HG02938 (cell line): ENCODE results near the gene TTC17.
"Not testable (repeated sequence)": the region's sequence is repeated elsewhere in the genome, so short reads cannot be mapped to it uniquely, and the experiment has no call there.

ENCODE experiments used
- ATAC-seq: cut with Tn5 transposase; IDR thresholded peaks from one replicate; pipeline ENCODE4 v1.9.1; 2021; ENCODE audit warnings: mild to moderate bottlenecking, moderate library complexity; ENCODE audit not compliant: unreplicated experiment

The TTC17 gene

DNA sequence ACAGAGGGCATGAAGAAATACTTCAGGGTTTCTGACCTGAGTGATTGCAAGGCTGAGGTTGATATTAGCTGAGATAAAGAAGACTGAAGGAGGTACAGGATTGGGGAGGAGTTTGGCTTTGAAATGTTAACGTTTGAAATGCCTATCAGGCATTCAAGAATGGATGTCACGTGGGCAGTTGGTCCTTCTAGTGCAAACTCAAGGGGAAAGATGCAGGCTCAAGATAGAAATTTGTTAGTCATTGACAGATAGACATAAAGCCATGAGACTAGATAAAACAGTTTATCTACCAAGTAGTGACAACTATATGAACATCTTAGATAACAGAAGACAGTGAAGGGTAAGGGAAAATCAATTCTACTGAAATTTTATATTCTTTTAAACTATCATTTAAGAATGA lies 23.1 kb downstream of the TTC17 start:
- ATAC-seq, result no peak

DNA sequence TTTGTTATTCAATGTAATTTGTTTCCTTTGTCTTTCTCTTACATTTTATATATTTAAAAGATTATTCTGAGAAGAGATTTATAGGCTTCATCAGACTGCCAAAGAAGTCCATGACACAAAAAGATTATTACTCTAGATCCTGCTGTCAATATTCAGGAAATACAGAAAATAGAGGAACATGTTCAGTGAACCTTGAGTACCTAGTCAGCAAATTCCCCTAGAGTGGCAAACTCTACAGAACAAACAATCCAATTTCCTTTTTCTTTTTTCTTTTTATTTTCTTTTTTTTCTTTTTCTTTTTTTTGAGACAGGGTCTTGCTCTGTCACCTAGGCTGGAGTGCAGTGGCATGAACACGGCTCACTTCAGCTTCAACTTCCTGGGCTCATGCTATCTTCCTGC lies 23.9 kb downstream of the TTC17 start:
- ATAC-seq, result no peak

DNA sequence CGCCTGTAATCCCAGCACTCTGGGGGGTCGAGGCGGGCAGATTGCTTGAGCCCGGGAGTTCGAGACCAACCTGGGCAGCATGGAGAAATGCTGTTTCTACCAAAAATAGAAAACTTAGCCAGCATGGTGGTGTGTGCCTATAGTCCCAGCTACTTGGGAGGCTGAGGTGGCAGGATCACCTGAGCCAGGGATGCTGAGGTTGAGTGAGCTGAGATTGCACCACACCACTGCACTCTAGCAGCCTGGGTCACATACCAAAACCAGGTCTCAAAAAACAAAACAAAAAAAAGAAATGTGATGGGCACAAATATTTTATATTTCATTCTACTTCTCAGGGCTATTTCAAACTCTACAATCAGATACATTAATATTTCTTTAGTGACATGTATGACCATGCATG lies 25.7 kb downstream of the TTC17 start:
- no peak for ATAC-seq

DNA sequence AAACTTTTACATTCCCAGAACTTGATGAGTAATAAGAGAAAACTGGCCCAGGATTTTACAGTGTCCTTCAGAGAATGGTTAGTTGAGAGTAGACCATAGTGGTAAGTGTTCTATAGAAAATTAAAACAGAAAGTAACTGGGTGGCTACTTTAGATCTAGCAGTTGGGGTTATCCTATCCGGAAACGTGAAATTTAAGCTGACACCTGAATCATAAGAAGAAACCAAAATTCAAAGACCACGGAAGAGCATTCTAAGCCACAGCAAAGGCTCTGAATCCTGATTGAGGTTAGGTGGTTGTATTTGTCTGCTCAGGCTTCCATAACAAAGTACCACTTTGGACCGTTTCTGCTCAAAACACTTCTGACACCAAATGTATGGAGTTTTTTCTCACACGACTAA lies 34.0 kb downstream of the TTC17 start:
- no peak for ATAC-seq

DNA sequence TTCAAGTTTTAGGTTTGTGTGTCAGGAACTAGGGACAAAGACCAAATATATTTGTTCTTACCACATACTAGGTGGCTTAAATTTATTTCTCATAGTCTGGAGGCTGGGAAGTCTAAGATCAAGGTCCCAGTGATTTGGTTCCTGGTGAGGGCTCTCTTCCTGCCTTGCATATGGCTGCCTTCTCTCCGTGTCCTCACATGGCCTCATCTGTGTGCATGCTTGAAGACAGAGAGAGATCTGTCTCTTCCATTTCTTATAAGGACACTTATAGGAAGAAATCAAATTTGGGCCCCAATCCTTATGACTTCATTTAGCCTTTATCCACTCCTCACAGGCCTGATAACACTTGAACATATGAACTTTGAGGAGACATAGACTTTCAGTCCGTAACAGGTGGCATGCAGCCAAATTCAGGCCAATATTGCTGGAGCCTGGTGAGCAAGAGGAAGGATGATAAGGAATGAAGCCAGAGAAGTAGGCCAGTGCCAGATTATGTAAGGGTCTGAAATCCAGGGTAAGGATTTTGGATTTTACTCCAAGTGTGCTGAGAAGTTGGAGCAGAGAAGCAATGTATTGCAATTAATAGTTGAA lies 35.1 kb downstream of the TTC17 start:
- no peak for ATAC-seq

DNA sequence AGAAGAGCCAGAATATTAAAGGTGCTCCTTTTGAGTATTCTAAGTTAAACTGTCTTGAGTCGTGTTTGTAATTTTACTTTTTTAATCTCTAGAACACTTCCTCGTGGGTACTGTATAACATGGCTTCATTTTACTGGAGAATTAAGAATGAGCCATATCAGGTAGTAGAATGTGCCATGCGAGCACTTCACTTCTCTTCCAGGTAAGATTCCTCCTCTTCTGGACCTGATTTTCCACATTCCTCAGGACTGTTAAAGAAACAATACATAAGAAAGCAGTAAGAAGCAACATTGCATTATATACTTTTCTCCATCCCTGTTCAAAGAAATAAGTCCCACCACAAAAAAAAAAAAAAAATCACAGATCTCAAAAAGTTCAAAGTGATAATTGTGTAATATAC lies 37.9 kb downstream of the TTC17 start:
- ATAC-seq, result no peak

DNA sequence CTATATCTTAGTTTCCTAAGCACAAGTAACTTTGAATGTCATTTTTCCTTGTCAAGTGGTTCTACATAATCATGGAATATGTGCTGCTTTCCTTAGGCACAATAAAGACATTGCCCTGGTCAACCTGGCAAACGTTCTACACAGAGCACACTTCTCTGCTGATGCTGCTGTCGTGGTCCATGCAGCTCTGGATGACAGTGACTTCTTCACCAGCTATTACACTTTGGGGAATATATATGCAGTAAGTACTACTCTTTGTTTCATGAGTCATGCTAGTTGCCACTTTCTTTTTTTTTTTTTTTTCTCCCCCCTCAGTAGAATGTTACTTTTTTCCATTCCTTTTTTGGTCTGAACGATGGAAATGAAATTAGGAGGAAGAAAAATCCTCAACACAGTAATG lies 38.5 kb downstream of the TTC17 start:
- no peak for ATAC-seq

DNA sequence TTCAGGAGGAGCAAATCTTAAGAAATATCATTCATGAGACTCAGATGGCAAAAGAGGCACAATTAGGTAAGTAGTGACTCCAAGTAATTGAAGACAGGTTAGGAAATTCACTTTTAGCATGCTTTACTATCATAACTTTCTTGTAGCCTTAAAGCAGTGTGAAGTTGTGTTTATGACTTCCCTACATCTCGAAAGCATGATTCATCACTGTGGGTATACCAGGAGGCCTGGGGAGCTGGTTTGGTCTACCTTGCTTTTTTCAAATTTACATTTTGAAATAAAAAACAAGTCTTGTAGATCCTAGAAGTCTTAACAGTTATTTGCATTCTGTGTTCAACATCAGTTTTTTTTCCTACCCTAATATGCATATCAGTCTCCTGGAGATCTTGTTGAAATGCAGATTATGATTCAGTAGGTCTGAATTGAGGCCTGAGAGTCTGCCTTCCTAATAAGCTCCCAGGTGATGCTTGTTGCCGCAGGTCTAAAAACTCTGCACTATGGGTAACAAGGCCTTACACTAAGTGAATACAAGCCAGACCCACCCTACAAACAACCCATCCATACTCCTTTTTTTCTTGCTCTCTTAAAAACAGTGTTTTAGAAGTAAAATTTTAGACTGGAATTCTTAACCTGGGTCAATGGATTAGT lies 41.4 kb downstream of the TTC17 start:
- no peak for ATAC-seq

DNA sequence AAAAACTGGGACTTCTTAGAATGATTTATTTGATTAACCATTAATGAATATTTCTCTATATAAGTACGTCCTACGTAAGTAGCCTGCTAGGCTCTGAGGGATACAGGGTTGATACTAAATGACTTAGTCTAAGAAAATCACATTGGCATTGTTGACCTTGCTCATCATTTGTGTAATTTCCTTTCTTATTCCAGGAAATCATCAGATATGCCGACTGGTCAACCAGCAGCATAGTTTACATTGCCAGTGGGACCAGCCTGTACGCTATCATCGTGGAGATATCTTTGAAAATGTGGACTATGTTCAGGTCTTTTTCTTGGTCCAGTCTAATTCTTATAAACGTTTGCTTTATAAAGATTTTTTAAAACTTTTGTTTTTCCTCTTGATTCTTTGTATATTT lies 42.5 kb downstream of the TTC17 start:
- no peak for ATAC-seq

DNA sequence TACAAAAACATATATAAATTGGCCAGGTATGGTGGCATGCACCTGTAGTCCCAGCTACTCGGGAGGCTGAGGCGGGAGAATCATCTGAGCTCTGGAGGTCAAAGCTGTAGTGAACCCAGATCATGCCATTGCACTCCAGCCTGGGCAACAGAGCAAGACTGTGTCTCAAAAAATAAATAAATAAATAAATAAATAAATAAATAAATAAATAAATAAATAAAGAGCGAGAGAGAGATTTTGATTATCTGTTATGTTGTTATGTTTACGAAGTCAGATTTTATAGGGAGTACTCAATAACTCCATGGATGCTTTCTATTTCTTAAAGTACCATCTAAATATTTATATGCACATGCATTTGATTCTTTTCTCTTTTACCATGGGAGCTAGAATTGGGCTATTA lies 43.1 kb downstream of the TTC17 start:
- not testable (repeated sequence) for ATAC-seq

DNA sequence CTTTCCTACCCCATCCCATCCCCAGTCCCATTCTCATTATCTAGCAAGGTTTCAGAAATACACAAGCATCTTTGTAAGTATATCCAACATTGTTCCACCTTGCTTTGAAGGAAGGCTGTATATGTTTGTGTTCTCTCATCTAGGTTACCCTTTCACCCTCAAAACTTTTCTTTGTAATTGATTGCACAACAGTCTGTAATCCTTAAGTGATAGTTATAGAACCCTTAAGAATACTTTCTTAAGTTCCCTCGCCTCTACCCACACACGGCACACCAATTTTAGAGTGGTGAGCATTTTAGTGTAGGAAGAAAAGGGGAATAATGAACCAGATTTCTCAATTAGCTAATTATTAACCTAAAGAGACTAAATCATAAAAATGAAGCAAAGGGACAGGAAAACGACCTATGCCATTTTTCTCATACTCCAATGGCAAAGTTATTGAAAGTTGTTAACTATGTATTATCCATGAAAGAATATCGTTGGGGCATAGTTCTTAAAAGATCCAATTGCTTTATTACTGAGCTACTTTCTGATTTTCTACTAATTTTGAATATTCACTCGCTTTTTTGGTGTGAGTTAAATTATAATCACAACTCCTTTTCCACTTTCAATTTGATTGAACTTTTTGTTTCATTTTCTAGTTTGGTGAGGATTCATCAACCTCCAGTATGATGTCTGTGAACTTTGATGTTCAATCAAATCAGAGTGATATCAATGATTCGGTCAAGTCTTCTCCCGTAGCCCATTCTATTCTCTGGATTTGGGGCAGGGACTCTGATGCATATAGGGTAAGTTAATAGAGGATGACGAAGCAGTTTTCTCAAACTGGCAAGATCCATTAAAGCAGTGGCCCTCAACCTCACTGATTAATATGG lies 44.9 kb downstream of the TTC17 start:
- ATAC-seq, result no peak

DNA sequence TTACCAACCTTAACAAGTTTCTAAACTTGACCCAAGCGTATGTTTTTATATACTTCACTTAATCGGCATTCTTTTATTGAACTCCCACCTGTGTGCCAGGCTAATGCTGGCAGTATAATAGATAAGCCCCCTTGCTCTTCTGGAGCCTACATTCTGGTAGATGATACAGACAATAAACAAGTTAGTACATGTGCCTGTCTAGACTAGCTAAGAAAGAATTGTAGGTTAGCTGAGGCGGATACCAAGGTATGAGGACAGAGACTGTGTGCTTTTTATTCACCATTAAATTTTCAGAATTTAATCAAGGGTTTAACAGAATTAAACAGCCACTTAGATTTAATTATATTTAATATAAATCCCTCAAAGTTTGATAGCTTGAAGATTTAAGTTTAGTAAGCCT lies 45.7 kb downstream of the TTC17 start:
- no peak for ATAC-seq

DNA sequence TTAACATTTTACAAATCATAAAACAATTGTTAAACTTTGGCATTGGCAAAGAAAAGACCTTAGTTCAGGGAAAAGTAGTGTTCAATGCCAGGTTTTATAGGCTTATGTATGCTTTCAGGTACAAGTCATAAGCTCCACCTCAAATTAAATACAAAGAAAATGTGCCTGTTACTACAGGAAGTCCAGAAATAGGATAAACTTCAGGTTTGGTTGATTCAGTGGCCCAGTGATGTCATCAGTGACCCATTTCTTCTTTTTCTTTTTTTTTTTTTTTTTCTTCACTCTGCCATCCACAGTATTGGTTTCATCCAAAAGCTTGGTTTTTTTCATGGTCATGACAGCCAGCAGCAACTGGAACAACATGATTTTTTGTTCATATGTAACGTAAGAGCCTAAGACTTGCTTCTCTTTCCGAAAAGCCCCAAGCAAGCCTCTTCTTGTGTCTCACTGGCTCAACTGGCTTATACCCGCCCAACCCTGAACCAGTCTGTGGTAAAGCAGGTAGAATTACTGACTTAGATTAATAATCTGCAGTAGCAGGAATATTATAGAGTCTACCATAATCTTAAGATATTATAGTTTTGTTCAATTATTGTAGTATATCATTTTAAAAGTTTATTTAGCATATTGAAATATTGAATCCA lies 46.2 kb downstream of the TTC17 start:
- no peak for ATAC-seq

DNA sequence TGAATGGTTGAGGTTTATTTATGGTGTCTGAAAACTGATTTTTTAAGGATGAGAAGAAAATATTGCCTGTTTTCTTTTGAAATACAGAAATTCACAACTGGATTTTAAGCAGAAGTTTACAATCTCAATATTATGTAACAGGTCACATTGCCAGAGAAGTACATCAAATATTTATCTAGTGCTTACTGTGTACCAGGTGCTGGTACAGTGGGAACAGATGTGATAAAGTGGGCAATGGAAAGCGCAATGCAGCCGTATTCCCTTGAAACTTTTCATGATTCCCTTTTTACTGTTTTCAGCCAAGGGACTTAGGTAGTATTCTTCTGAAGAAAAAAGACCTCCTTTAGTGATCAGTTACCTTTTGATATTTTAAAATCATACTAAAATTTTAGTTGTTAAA lies 49.6 kb downstream of the TTC17 start:
- ATAC-seq, result no peak

DNA sequence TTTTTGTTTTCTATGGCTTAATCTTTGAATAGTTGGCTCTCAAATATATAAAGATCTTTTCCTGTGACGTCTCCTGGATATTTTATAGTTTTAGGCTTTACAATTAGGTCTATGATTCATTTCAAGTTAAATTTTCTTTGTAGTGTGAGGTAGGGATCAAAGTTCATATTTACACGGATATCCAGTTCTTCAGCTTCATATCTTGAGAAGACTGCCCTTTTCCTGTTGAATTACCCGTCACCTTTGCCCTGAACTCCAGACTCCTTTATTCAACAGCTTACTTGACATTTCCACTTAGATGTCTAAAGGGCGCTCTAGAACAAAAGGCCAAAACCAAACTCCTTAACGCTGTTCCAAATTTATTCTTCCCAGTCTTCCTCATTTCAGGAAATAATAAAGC lies 51.7 kb downstream of the TTC17 start:
- ATAC-seq, result no peak

DNA sequence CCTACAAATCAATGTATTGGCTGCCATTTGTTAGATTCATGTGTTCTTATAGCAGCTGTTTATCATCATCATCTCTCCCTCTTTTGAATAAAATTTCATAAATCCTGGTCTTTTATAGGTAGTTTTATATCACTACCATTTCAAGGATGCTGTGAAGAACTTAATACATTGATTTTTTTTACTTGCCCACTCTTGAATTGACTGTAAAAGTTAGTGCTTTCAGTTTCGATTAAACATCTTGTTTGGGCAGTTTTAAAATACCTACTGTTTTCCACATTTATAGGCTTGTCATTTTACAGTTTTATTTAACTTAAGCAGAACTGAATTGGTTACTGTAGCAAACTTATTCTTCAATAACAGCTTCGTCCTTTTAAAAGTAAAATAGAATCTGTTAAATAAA lies 59.5 kb downstream of the TTC17 start:
- ATAC-seq, result no peak

DNA sequence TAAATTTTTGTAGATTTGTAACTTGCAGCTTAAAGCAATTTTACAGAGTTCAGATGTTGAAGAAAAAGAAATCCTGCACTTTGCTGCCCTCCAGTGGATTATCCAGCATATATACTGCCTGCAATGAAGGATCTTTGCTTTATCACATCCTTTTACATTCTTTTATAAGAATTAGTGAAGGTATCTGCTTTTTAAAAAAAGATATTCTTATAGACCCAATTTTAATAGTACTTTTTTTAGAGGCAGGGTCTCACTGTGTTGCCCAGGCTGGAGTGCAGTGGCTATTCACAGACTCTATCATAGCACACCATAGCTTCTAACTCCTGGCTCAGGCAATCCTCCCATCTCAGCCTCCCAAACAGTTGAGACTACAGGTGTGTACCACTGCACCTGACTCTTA lies 60.7 kb downstream of the TTC17 start:
- ATAC-seq, result peak; percentile 60

DNA sequence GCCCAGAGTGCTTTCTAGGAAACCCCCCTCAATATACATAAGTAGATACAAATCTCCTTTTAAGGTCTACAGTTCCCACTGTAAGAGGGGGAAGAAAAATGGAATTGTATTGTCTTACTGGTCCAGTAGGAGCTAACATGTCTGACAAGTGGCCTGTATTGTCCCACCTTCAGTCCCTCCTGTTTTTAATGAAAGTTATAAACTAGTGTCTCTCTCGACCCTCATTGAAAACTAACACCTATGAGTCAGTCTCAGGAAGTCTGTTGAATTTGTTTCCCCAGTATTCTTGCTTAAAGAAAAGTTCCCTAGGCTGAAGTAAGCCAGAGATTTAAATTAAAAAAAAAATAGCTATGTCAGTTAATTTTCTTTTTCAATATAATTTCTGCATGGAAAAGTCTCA lies 69.3 kb downstream of the TTC17 start:
- no peak for ATAC-seq

DNA sequence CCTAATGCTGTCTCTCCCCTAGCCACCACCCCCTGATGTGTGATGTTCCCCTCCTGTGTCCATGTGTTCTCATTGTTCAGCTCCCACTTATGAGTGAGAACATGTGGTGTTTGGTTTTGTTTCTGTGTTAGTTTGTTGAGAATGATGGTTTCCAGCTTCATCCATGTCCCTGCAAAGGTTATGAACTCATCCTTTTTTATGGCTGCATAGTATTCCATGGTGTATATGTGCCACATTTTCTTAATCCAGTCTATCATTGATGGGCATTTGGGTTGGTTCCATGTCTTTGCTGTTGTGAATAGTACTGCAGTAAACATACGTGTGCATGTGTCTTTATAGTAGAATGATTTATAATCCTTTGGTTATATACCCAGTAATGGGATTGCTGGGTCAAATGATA lies 72.2 kb downstream of the TTC17 start:
- ATAC-seq, result not testable (repeated sequence)

DNA sequence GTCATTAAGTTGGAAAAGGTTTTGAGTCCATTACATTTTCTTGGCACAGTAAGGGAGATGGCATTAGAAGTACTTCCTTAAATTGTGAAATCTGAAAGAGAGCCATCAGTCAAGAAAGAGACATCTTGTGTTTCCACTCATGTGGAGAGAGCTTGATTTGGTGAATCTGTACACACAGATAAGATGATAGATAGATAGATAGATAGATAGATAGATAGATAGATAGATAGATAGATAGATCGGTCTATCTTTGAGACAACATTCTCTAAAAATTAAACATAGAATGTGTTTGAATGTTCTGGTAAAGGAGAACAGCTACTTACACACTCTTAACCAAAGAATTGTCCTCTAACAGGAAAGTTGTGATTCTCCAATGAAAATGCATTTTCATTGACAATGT lies 76.2 kb downstream of the TTC17 start:
- ATAC-seq, result no peak

DNA sequence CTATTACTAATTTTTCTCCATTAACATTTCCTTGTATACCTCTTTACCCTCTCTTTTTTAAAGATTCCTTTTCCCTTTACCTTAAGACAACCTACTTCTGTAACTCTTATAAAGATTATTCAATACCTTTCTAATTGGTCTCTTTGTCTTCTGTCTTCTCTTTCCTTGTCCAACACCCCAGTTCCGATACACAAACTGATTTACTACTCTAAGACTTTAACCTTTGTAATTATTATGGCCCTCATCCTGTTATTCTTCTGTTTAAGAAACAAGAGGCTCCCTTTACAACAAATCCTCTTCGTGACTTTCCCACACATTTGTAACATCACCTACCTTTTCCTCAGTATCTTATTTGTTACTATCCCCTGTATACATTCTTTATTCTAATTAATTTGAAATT lies 81.8 kb downstream of the TTC17 start:
- ATAC-seq, result no peak

DNA sequence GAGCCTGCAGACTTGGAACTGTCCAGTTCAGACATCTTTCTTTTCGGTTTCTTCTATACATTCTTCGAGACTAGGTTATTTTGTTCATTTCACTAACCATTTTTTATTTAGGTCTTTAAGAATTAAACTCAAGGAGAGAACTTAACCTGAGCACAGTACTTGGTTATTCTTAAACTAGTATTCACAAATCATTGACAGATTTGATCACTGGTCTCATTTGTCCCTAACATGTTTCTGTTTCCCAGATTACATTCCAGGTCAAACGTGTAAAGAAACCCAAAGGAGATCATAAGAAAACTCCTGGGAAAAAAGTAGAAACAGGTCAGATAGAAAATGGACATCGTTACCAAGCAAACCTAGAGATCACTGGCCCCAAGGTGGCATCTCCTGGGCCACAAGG lies 85.1 kb downstream of the TTC17 start:
- ATAC-seq, result no peak
